HEK293 (cell line): Measurements from ENCODE around the gene RIN3.

ENCODE experiments used
- HOXA7 ChIP-seq: sonication (generic); formaldehyde crosslinking; IDR thresholded peaks from 2 replicates; pipeline ENCODE4 v1.8.1; 2022; ENCODE audit warnings: missing genetic modification reagents, borderline replicate concordance
- RBAK ChIP-seq: fragments of 450-650 bp; formaldehyde crosslinking; IDR thresholded peaks from 2 replicates; pipeline ENCODE4 v1.5.1; 2016; ENCODE audit warnings: missing biosample characterization, missing genetic modification characterization
- ZBTB7A ChIP-seq: fragments of 450-650 bp; formaldehyde crosslinking; IDR thresholded peaks from 2 replicates; pipeline ENCODE4 v1.5.1; 2016; ENCODE audit warnings: low read depth, missing biosample characterization, missing genetic modification characterization
- ZNF223 ChIP-seq: fragments of 450-650 bp; formaldehyde crosslinking; IDR thresholded peaks from 2 replicates; pipeline ENCODE4 v1.5.1; 2016; ENCODE audit warnings: missing biosample characterization, missing genetic modification characterization
- ZNF426 ChIP-seq: fragments of 450-650 bp; formaldehyde crosslinking; IDR thresholded peaks from 2 replicates; pipeline ENCODE4 v1.5.1; 2017; ENCODE audit warnings: missing biosample characterization, missing genetic modification characterization, mild to moderate bottlenecking, inconsistent platforms, moderate library complexity
- ZNF501 ChIP-seq: fragments of 450-650 bp; formaldehyde crosslinking; IDR thresholded peaks from 2 replicates; pipeline ENCODE4 v1.5.1; 2016; ENCODE audit warnings: missing biosample characterization, missing genetic modification characterization
- ZNF600 ChIP-seq: fragments of 450-650 bp; formaldehyde crosslinking; IDR thresholded peaks from 2 replicates; pipeline ENCODE4 v1.5.1; 2016; ENCODE audit warnings: missing biosample characterization, missing genetic modification characterization
- ZNF76 ChIP-seq: fragments of 450-650 bp; formaldehyde crosslinking; IDR thresholded peaks from 2 replicates; pipeline ENCODE4; 2016; ENCODE audit warnings: low read depth, missing biosample characterization, missing genetic modification characterization, borderline replicate concordance
- ZNF777 ChIP-seq: fragments of 450-650 bp; formaldehyde crosslinking; IDR thresholded peaks from 2 replicates; pipeline ENCODE4 v1.5.1; 2017; ENCODE audit warnings: missing biosample characterization, missing genetic modification characterization, borderline replicate concordance
- ZNF837 ChIP-seq: fragments of 450-650 bp; formaldehyde crosslinking; IDR thresholded peaks from 2 replicates; pipeline ENCODE4 v1.5.1; 2016; ENCODE audit warnings: missing biosample characterization, missing genetic modification characterization
- TF ChIP-seq, protein P1 (sequence below): fragments of 450-650 bp; formaldehyde crosslinking; IDR thresholded peaks from 2 replicates; pipeline ENCODE4 v1.5.1; 2016; ENCODE audit warnings: missing biosample characterization, missing genetic modification characterization
- TF ChIP-seq, protein P2 (sequence below): fragments of 450-650 bp; formaldehyde crosslinking; IDR thresholded peaks from 2 replicates; pipeline ENCODE4 v1.5.1; 2016; ENCODE audit warnings: missing biosample characterization, missing genetic modification characterization
- TF ChIP-seq, protein P3 (sequence below): fragments of 450-650 bp; formaldehyde crosslinking; IDR thresholded peaks from 2 replicates; pipeline ENCODE4 v1.5.1; 2017; ENCODE audit warnings: missing biosample characterization, missing genetic modification characterization

DNA sequence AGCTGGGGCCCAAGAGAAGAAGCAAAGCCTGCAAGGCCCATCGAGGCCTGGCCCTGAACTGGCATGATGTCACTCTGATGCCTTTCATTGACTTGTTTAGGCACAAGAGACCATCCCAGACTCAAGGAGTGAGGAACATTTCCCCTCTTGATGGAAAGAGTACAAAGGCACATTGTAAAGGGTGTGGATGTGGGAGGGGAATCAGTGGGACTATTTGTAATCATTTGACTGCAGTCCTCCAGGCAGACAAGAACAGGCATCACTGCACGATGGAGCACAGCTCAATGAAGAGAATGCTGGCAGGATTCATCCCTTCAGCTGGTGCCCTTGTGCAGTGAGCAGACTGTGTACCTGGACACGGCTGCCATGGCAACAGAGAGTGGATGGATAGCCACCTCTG is 147.0 kb downstream of the RIN3 start:
- TF ChIP-seq ZNF837 (tag by site-specific recombination) (no peak), ZNF76 (tag by site-specific recombination) (no peak), ZNF501 (tag by site-specific recombination) (no peak), ZNF426 (tag by site-specific recombination) (no peak), ZNF600 (tag by site-specific recombination) (no peak), ZNF777 (tag by site-specific recombination) (no peak), ZNF223 (tag by site-specific recombination) (no peak), RBAK (tag by site-specific recombination) (no peak), ZBTB7A (tag by site-specific recombination) (no peak), HOXA7 (CRISPR knock-in tag) (no peak)
- TF ChIP-seq, protein P1, sequence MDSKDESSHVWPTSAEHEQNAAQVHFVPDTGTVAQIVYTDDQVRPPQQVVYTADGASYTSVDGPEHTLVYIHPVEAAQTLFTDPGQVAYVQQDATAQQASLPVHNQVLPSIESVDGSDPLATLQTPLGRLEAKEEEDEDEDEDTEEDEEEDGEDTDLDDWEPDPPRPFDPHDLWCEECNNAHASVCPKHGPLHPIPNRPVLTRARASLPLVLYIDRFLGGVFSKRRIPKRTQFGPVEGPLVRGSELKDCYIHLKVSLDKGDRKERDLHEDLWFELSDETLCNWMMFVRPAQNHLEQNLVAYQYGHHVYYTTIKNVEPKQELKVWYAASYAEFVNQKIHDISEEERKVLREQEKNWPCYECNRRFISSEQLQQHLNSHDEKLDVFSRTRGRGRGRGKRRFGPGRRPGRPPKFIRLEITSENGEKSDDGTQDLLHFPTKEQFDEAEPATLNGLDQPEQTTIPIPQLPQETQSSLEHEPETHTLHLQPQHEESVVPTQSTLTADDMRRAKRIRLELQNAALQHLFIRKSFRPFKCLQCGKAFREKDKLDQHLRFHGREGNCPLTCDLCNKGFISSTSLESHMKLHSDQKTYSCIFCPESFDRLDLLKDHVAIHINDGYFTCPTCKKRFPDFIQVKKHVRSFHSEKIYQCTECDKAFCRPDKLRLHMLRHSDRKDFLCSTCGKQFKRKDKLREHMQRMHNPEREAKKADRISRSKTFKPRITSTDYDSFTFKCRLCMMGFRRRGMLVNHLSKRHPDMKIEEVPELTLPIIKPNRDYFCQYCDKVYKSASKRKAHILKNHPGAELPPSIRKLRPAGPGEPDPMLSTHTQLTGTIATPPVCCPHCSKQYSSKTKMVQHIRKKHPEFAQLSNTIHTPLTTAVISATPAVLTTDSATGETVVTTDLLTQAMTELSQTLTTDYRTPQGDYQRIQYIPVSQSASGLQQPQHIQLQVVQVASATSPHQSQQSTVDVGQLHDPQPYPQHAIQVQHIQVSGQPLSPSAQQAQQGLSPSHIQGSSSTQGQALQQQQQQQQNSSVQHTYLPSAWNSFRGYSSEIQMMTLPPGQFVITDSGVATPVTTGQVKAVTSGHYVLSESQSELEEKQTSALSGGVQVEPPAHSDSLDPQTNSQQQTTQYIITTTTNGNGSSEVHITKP (tag by site-specific recombination): no peak
- TF ChIP-seq, protein P2, sequence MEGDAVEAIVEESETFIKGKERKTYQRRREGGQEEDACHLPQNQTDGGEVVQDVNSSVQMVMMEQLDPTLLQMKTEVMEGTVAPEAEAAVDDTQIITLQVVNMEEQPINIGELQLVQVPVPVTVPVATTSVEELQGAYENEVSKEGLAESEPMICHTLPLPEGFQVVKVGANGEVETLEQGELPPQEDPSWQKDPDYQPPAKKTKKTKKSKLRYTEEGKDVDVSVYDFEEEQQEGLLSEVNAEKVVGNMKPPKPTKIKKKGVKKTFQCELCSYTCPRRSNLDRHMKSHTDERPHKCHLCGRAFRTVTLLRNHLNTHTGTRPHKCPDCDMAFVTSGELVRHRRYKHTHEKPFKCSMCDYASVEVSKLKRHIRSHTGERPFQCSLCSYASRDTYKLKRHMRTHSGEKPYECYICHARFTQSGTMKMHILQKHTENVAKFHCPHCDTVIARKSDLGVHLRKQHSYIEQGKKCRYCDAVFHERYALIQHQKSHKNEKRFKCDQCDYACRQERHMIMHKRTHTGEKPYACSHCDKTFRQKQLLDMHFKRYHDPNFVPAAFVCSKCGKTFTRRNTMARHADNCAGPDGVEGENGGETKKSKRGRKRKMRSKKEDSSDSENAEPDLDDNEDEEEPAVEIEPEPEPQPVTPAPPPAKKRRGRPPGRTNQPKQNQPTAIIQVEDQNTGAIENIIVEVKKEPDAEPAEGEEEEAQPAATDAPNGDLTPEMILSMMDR (tag by site-specific recombination): no peak
- TF ChIP-seq, protein P3, sequence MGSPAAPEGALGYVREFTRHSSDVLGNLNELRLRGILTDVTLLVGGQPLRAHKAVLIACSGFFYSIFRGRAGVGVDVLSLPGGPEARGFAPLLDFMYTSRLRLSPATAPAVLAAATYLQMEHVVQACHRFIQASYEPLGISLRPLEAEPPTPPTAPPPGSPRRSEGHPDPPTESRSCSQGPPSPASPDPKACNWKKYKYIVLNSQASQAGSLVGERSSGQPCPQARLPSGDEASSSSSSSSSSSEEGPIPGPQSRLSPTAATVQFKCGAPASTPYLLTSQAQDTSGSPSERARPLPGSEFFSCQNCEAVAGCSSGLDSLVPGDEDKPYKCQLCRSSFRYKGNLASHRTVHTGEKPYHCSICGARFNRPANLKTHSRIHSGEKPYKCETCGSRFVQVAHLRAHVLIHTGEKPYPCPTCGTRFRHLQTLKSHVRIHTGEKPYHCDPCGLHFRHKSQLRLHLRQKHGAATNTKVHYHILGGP (tag by site-specific recombination): no peak
